Fibroblast of villous mesenchyme (primary cell): ENCODE data around the gene TMC3. TPM values are rescaled to one million over a fixed set of nuclear protein-coding genes. Genes with fewer than 3 reads are reported as not detected.

Source experiments
- DNase-seq: peaks from one replicate; pipeline ENCODE4 v3.0.0-alpha.2; 2010; ENCODE audit warnings: low read depth
- H3K4me3 ChIP-seq: 2 replicates; pipeline ENCODE4 v1.5.1; 2011; ENCODE audit warnings: low read depth, mild to moderate bottlenecking, low read length
- CTCF ChIP-seq: IDR thresholded peaks from 2 replicates; pipeline ENCODE4 v1.5.1; 2012; ENCODE audit warnings: low read depth, mild to moderate bottlenecking, low read length; ENCODE audit not compliant: insufficient read depth
- total RNA-seq: library from RNA; depleted of rRNA; stranded (reverse); fragments of >200 nt; gene quantifications from 2 replicates; pipeline ENCODE4 v1.2.3, GENCODE V29; 2012

TMC3 gene
- total RNA-seq, 1 donor: not detected

- no peak for TF ChIP-seq CTCF
- DNase-seq: no peak
- no peak overlapping the region for H3K4me3 ChIP-seq
Measured at GRCh38 chr15:81303244-81304225, 70.5 kb downstream of the TMC3 start.

DNA sequence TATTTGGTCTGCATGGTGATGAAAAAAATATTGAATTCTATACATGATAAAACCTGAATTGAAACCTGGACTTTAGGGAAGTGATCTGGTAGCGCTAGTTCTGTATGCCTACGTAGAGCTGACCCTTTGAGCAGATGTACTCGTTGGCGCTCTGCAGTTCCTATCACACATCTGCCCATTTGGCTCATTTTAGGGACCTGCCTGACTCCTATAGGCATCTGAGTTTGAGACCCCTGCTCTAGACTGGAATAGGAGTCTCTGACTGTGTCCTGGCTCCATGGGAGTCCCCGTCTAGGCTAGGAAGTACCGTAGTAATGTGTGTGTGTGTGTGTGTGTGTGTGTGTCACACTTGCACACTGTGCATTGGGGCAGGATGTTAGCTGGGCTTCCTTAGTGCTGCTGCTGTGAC lies 71.3 kb downstream of the TMC3 start:
- no peak for TF ChIP-seq CTCF

DNA sequence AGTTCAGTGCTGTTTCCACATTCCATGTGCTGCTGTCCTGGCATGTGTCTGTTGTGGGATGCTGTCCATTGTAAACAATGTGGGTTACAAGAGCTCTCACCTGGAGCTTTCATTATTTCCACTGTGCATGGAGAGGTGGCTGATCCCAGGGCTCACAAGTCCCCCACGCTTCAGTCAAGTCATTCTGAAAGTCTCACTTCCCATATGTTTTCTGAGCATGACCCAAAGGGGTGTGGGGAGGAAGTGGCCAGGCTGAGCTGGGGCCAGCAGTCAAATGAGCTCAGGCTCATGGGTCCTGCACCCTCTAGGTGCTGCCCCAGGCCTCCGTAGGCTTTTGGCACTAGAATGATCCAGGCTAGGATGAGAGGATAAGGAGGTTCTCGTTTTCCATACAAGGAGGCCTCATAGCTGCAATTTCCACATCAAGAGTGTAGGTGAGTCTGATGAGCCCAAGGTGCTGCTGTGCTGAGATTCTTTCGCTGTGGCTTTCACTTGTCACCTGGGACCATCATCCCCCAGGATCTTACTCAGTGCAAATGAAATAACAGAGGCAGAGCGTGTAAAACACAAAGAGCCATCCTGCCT lies 72.1 kb downstream of the TMC3 start:
- DNase-seq: no peak
- H3K4me3 ChIP-seq: no peak overlapping the region
- no peak for TF ChIP-seq CTCF

More for the DNA sequence above, 71.3 kb downstream of the TMC3 start:
- no peak for DNase-seq
- no peak overlapping the region for H3K4me3 ChIP-seq

- H3K4me3 ChIP-seq: no peak overlapping the region
- no peak for TF ChIP-seq CTCF
- DNase-seq: no peak
Measured at GRCh38 chr15:81301385-81301784, 72.6 kb downstream of the TMC3 start.

DNA sequence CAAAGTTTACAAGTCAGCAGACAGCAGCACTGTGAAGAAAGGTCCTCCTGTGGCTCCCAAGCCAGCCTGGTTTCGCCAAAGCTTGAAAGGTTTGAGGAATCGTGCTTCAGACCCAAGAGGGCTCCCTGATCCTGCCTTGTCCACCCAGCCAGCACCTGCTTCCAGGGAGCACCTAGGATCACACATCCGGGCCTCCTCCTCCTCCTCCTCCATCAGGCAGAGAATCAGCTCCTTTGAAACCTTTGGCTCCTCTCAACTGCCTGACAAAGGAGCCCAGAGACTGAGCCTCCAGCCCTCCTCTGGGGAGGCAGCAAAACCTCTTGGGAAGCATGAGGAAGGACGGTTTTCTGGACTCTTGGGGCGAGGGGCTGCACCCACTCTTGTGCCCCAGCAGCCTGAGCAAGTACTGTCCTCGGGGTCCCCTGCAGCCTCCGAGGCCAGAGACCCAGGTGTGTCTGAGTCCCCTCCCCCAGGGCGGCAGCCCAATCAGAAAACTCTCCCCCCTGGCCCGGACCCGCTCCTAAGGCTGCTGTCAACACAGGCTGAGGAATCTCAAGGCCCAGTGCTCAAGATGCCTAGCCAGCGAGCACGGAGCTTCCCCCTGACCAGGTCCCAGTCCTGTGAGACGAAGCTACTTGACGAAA lies 74.3 kb downstream of the TMC3 start:
- no peak for DNase-seq
- no peak overlapping the region for H3K4me3 ChIP-seq
- no peak for TF ChIP-seq CTCF

DNA sequence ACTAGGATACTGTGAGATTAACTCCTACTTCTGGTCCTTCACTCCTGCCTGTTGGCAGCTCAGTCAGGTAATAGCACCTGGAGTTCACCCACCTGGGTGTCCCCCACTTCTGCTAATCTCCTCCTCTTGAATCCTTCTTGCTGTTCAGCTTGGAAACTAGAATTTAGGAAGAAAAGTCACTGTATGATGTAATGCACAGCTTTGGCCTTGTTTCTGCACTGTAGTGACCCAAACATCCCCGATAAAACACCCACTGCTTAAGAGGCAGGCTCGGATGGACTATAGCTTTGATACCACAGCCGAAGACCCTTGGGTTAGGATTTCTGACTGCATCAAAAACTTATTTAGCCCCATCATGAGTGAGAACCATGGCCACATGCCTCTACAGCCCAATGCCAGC lies 74.9 kb downstream of the TMC3 start:
- no peak for TF ChIP-seq CTCF
- no peak overlapping the region for H3K4me3 ChIP-seq
- no peak for DNase-seq
